ENCODE results near the gene ZC3H6.
"Not testable (repeated sequence)": the region's sequence is repeated elsewhere in the genome, so short reads cannot be mapped to it uniquely, and the experiment has no call there.

Gene ZC3H6

DNA sequence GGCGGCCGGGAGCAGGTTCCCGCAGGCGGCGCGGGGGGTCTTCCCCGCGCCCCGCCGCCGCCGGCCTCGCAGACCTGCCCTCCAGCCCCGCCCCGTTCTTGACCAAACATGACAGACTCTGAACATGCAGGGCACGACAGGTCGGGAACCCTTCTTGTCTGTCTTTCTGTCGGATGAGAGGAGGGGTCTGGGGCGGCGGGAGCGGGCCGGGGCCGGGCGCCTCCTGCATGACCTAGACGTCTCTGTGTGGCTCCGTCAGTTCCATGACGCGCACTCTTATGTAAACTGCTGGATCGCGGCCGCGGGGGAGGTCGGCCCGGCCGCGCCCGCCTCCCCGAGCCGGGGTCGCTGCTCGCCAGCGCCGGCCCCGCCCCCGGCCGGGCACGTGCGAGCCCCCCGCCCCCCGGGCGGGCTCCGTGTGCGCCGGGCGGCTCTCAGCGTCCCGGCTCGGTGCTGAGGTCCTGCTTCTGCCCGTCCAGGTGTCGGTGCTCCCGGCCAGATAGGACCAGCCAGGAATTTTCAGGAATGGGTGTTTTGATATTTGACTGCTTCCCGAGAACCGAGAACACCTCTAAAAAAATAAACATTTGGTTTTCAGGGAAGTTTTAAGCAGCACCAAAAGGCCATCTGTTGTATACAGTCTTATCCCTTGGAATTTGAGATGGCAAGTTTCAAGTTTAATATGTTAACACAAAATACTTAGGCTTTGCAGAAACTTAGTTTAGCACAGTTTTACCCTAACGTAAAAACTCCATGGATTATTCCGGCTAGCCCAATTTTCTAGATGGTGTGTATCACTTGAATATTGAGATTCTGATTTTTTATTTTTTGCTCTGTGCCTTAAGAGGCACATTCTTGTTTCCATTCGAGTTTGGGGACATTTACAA, 733 bp downstream of the ZC3H6 start:
- in situ Hi-C loops (cut with MboI; ENCODE audit: low sequenced_read_pairs): no loop called here

DNA sequence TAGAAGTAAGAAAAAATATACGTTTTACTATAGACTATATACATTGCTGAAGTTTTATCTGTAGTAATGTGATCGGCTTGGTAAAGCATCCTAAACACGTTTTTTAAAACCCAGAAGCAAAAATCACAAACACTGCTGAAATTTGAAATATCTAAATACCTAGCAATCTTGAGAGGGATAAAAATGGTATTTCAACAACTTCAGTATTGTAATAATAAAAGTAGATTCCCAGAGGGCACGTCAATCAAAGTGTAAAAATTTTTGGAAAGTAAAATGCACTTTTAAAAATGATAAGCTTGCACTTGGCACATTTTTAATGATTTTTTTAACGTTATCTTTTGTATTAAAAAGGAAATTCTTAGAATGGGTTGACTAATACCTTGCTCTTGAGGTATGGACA, 1.6 kb downstream of the ZC3H6 start:
- in situ Hi-C loops (cut with MboI; ENCODE audit: low sequenced_read_pairs): no loop called here

DNA sequence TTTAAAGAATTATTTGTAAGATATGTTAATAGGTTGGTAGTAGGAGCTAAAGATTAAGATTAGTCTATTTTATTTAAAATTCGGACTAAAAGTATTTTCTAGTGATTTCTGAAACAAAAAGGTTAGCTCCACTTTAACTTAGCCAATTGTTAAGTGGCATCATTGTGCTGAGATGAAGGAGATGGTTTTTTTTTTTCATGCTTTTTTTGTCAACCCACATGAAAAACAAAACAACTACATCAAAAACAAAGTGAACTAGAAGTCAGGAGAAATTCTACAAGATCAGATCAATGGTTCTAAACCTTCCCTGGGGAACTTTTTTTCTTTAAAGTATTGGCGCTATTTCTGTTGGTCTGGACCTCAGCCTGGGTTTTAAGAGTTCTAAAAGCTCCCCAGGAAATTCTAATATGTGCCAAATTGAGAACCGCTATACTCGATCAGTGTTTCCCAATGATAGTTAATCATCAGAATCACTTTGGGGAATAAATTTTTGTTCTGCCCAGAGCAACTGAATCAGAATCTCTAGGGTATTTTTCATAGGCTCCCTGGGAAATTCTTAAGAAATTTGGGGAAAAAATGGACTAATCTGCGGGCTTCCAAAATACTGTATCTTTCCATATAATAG, 2.3 kb downstream of the ZC3H6 start:
- in situ Hi-C loops (cut with MboI; ENCODE audit: low sequenced_read_pairs): no loop called here

DNA sequence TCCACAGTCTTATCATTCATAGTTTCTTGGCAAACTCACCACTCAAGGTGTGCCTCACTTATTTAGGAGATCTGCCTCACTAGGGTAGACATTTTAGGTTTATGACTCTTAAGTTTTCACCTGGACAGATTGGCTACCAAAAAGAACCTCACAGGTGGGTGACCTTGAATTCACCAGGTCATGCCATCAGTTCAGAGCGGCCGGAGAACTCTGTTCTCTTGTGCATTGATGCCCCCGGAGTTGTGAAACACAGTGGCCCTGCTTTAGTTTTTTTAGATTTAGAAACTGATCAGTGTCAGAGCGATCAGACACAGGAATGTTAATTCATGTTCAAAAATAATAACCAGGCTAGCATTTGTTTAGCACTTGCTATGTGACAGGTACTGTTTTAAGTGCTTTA, 6.7 kb downstream of the ZC3H6 start:
- in situ Hi-C loops (cut with MboI; ENCODE audit: low sequenced_read_pairs): not testable (repeated sequence)

DNA sequence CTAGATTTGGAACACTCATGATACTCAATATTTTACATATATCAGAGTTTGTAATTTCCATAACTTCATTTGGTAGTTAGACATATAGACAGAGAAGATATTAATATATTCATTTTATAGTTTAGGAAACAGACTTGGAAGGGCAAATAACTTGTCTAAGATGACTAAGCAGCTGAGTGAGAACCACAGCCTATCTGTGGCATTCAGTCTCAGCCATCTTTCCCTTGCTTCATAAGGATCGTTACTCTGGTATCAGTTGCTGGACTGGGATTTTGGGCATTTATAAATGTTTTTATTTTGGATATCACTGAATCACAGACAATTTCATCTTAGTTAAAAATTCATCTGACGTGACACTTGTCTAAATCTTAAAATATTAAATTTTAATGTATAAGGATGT, 8.1 kb downstream of the ZC3H6 start:
- in situ Hi-C loops (cut with MboI; ENCODE audit: low sequenced_read_pairs): not testable (repeated sequence)

GRCh38 chr2:112290088-112290487, 14.7 kb downstream of the ZC3H6 start:
- in situ Hi-C loops (cut with MboI; ENCODE audit: low sequenced_read_pairs): no loop called here

- in situ Hi-C loops (cut with MboI; ENCODE audit: low sequenced_read_pairs): no loop called here
These were observed 15.3 kb downstream of the ZC3H6 start for GRCh38 chr2:112290648-112291047.

- in situ Hi-C loops (cut with MboI; ENCODE audit: low sequenced_read_pairs): no loop called here
These were observed 18.4 kb downstream of the ZC3H6 start for GRCh38 chr2:112293636-112294401.

DNA sequence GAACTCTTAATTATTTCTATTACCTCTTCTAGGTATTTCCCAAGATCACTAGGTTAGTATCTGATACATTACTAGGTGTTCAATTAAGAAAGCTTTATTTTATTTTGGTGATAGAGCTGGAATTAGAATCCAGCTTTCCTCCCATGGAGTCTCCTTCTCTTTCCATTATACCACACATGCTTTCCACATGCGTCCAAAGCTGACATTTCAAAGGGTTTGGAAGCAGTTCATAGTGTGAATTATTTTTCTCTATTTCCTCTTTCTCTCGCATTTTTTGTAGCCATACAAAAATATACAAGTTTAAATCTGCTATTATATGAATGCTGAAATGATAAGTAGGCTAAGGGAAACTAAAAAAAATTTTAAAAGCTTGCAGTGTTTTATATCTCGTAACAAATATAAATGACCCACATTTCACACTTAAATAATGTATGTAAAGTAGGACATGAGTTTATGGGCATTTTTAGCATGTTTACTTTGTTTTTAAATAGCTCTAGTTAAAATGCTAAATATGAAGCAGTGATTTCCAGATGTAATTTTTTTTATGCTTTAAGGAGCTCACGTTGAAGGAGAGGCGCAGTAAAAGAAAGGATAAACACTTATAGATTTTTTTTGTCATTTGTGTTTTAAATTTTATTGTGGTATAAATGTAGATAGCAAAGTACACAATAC, 20.1 kb downstream of the ZC3H6 start:
- in situ Hi-C loops (cut with MboI; ENCODE audit: low sequenced_read_pairs): no loop called here

DNA sequence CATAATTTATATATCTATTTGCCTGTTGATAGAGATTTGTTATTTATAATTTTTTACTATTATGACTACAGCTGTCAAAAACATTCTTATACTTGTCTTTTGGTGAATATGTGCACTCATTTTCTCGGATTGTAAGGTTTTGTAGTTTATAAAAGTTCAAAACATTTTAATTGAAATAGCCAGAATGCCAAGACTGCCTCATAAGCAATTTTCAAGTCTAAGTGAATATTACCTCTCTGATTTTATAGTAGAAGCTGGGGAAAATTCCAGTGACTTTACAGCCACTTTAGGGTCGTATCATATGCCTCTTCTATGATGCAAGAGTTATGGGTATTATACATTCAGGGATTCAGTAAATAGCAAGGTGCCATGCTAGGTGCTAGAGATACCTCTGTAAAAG, 21.0 kb downstream of the ZC3H6 start:
- in situ Hi-C loops (cut with MboI; ENCODE audit: low sequenced_read_pairs): no loop called here

GRCh38 chr2:112301171-112301584, 25.8 kb downstream of the ZC3H6 start:
- in situ Hi-C loops (cut with MboI; ENCODE audit: low sequenced_read_pairs): no loop called here

DNA sequence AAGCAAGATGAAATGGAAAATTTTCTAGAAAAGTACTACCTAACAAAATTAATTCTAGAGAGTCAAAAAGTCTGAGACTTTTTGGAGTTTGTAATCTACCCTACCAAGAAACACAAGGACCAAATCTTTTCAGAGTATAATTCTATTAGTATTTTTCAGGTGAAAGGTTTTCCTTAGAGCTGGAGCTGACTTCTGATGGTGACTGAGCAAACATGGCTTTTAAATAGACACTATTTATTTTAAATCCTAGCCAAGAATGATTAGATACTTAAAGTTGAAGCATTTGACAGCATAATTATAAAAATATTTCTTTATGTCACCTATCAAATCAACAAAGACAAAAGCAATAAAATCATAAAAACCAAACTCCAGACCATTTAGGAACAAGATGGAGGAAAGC, 26.6 kb downstream of the ZC3H6 start:
- in situ Hi-C loops (cut with MboI; ENCODE audit: low sequenced_read_pairs): no loop called here

DNA sequence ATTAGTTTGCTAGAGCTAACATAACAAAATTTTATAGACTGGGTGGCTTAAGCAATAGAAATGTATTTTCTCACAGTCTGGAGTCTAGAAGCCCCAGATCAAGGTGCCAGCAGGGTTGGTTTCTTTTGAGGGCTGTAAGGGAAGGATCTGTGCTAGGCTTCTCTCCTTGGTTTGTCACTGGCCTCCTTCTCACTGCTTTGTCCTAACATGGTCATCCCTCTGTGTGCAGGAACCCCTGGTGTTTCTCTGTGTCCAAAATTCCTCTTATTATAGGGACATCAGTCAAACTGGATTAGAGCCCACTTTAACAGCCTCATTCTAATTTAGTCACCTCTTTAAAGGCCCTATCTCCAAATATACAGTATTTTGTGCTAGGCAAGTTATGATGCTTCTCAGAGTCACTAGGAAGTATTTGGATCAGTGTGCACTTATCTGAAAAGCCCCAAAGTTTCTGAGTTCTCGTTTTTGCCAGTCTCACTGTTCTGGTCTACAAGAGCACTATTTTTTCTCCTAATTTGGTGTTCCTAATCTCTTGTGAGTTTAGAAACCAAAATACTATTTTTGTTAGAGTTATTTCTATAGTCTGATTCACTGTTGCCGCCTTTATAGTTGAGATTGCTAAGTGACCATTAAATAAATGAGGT, 29.0 kb downstream of the ZC3H6 start:
- in situ Hi-C loops (cut with MboI; ENCODE audit: low sequenced_read_pairs): no loop called here

- in situ Hi-C loops (cut with MboI; ENCODE audit: low sequenced_read_pairs): no loop called here
These were observed 29.7 kb downstream of the ZC3H6 start for GRCh38 chr2:112305132-112305531.

DNA sequence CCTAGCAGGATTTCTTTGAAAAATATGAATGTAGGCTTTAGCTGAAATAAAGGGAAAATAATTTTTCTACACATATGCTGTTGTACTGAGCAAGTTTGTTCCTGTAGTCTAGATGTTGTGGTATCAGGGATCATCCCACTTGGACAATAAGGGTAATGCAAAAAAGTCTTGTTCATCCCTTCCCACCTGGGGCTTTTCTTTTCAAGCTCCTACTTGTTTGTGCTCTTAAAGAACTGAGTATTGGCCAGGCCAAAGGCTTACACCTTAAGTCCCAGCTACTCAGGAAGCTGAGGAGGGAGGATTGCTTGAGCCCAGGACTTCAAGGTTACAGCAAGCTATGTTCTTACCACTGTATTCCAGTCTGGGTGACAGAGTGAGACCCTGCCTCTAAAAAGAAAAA, 35.5 kb downstream of the ZC3H6 start:
- in situ Hi-C loops (cut with MboI; ENCODE audit: low sequenced_read_pairs): no loop called here

DNA sequence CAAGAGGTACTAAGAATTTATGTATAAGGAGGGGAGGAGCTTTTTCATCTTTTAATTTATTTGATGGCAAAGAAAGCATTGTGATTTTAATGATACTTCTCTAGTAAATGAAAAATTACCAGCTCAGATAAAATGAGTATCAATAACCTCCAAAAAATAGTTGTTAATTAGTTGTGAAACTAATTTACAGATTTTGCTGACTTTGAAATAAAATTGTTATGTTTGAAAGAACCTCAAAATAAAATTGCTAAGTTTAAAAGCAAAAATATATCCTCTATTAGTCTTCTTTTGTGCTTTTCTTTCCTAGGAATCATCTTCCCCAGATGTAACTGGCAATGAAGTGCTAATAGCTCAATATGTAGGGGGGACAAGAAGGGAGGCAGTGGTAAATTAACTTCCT, 36.5 kb downstream of the ZC3H6 start:
- in situ Hi-C loops (cut with MboI; ENCODE audit: low sequenced_read_pairs): no loop called here

DNA sequence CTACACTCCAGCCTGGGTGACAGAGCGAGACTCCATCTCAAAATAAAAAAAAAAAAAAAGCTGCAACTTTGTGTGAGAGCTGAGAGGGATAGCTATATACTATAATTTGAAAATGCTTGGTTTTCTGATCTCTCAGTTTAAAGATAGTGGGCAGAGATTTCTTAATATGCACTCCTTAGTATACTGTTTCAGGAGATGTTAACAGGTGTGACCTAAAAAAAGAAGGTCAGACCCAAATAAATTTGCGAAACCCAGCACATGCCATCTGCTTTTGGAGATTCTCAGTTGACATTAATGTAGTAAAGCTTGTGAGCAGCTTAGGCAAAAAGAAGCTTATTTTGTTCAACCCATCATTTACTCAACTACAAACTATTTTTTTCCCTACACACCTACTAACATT, 37.4 kb downstream of the ZC3H6 start:
- in situ Hi-C loops (cut with MboI; ENCODE audit: low sequenced_read_pairs): no loop called here

DNA sequence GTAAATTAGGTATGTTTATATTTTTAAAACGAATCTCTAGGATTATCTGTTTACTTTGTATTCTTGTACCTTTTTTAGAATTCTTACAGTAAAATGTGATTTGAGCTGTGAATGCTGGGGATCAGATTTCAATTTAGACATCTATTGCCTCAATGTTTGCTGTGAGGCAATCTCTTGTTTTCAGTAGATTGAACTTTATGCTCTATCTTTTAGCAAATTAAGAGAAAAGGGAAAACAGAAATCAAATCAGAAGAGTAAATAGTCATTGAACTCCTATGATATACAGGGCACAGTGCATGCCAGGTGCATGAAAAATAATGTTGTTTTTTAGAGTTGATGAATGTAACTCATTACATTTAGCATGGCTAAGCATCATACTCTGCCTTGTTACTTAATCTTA, 39.5 kb downstream of the ZC3H6 start:
- in situ Hi-C loops (cut with MboI; ENCODE audit: low sequenced_read_pairs): no loop called here

GRCh38 chr2:112317303-112318158, 42.1 kb downstream of the ZC3H6 start:
- in situ Hi-C loops (cut with MboI; ENCODE audit: low sequenced_read_pairs): no loop called here

GRCh38 chr2:112318515-112318914, 43.1 kb downstream of the ZC3H6 start:
- in situ Hi-C loops (cut with MboI; ENCODE audit: low sequenced_read_pairs): no loop called here

Measured in HL-60/S4 (cell line).